ENCODE measurements around the gene CISD2. TPM values are rescaled to one million over a fixed set of nuclear protein-coding genes. Genes with fewer than 3 reads are reported as not detected.

Gene CISD2
- total and polyA plus RNA-seq, 2 of the 4 experiments (the other 2 are of a cell fraction), result 7.0 to 14.4 TPM

- peak within 1 kb of the TSS; percentile 98 for H3K23ac ChIP-seq (ENCODE audit: low read depth, low read length)
- peak within 1 kb of the TSS; percentile 38 to 99 for H4K8ac ChIP-seq (ENCODE audit: low read depth in 2 of 2, low read length in 2 of 2)
- DNase-seq (peak; percentile 97), ATAC-seq (ENCODE audit: low read depth) (peak; percentile 60)
- peak within 1 kb of the TSS; percentile 95 for H2BK120ac ChIP-seq (ENCODE audit: low read depth, low read length)
- 0 out of 2 replicates have a peak, but pooled peaks cover 4% of the 10 kb centered on the region for H3K9me1 ChIP-seq (ENCODE audit: insufficient read depth, low read length)
- H2AK5ac ChIP-seq (ENCODE audit: low read depth, low read length), result peak within 1 kb of the TSS; percentile 92
- peak within 1 kb of the TSS; percentile 96 for H3K9ac ChIP-seq (ENCODE audit: low read depth, low read length)
- peak within 1 kb of the TSS; percentile 99 for H3K4ac ChIP-seq (ENCODE audit: low read depth, low read length)
- intact Hi-C loops (cut with micrococcal nuclease), result loop anchor here (1.0 to 5.0 kb wide), 4 partner anchors 182 to 390 kb away; partner anchors contain the start of genes BDH2 and NFKB1
- peak within 1 kb of the TSS; percentile 99 for H2BK5ac ChIP-seq (ENCODE audit: low read depth, low read length, poor library complexity, severe bottlenecking)
- peak within 1 kb of the TSS; percentile 91 for H4K5ac ChIP-seq (ENCODE audit: low read depth, low read length)
- H4K91ac ChIP-seq (ENCODE audit: insufficient read depth, low read depth, low read length), result peak within 1 kb of the TSS; percentile 97
- peak within 1 kb of the TSS; percentile 95 for H3K18ac ChIP-seq (ENCODE audit: low read depth, low read length)
- dilution Hi-C loops (cut with HindIII; ENCODE audit: low sequenced_read_pairs, unreplicated experiment), result no loop called here
- H2AK9ac ChIP-seq (replicated peaks; ENCODE audit: low read depth, low read length, poor library complexity), result peak within 1 kb of the TSS; percentile 98
- ChIA-PET CTCF (no interaction called here), POLR2A (ENCODE audit: unreplicated experiment) (interaction anchor here (1.1 to 1.6 kb wide), 2 partner anchors 8 to 42 kb away, joined by 4 to 6 read pairs; partner anchors contain the start of gene CISD2)
- peak within 1 kb of the TSS; percentile 85 for H3K4me2 ChIP-seq (ENCODE audit: low read depth, low read length)
- H3K79me1 ChIP-seq (ENCODE audit: low read depth in 1 of 2, low read length in 2 of 2), result peaks cover 6 to 12% of the 10 kb centered on the region in 2 experiments
- BruUV-seq (replicated peaks), result no TSS peak
- peak within 1 kb of the TSS; percentile 96 for H3K56ac ChIP-seq (ENCODE audit: extremely low read depth, insufficient read depth, low read length)
- peak within 1 kb of the TSS; percentile 97 for H3K14ac ChIP-seq (replicated peaks; ENCODE audit: low read depth, low read length)
- H2AFZ ChIP-seq (replicated peaks; ENCODE audit: low read length, poor library complexity), result peak within 1 kb of the TSS; percentile 98
- H3K4me1 ChIP-seq (ENCODE audit: control insufficient read depth, insufficient read depth, low read length), result peaks cover 4% of the 10 kb centered on the region; the same call in 1 of the 2 replicates
- H3K27me3 ChIP-seq (ENCODE audit: control insufficient read depth, insufficient read depth, low read length), result no peaks in the 10 kb centered on the region
- no peaks in the 10 kb centered on the region for H3K9me3 ChIP-seq (ENCODE audit: control insufficient read depth, insufficient read depth, low read length)
- H4K20me1 ChIP-seq (ENCODE audit: insufficient read depth, low read length), result peaks cover 48% of the 10 kb centered on the region
- H3K27ac ChIP-seq (ENCODE audit: insufficient read depth, low read length), result peak within 1 kb of the TSS; percentile 97
- in situ Hi-C loops (cut with MboI; ENCODE audit: low sequenced_read_pairs), result no loop called here
- peaks cover 5% of the 10 kb centered on the region for H3K36me3 ChIP-seq (ENCODE audit: control insufficient read depth, insufficient read depth, low read length)
- H3K4me3 ChIP-seq (ENCODE audit: insufficient read depth, low read depth, low read length), result peak within 1 kb of the TSS; percentile 69
- 0% methylated on average over 13 of the region's 73 CpGs; no CpG with 5 or more reads in 1 of the 2 experiments for WGBS, 2 experiments (ENCODE audit: extremely low coverage in 2 of 2, insufficient read length in 1 of 2)
- H2BK15ac ChIP-seq (ENCODE audit: low read depth, low read length), result peak within 1 kb of the TSS; percentile 59; the same call in 1 of the 3 replicates
- H2BK20ac ChIP-seq (ENCODE audit: low read depth, low read length), result peak within 1 kb of the TSS; percentile 60; the same call in 1 of the 2 replicates
- TF ChIP-seq MAFK (IDR thresholded peaks at IDR 0.05; ENCODE audit: low read depth, low read length), result no peak
- no peak for TF ChIP-seq CEBPB (IDR thresholded peaks at IDR 0.05; ENCODE audit: low read depth, low read length)
- TF ChIP-seq CHD1 (IDR thresholded peaks at IDR 0.05; ENCODE audit: low read depth, low read length), result peak; percentile 89
- TF ChIP-seq BHLHE40 (IDR thresholded peaks at IDR 0.05; ENCODE audit: low read depth, low read length), result peak; percentile 76
- TF ChIP-seq POLR2A (IDR thresholded peaks at IDR 0.05; ENCODE audit: low read depth, low read length), result peak; percentile 89
- peak; percentile 48 for TF ChIP-seq MXI1 (IDR thresholded peaks at IDR 0.05; ENCODE audit: borderline replicate concordance, low read depth, low read length)
- TF ChIP-seq FOS (IDR thresholded peaks at IDR 0.05; ENCODE audit: low read depth, low read length), result no peak
- TF ChIP-seq RCOR1 (IDR thresholded peaks at IDR 0.05; ENCODE audit: insufficient replicate concordance, low read length), result no peak
- TF ChIP-seq RAD21 (IDR thresholded peaks at IDR 0.05; ENCODE audit: low read length), result 0 out of 2 replicates have a peak, but pooled peaks have one; percentile 4
- TF ChIP-seq USF2 (IDR thresholded peaks at IDR 0.05; ENCODE audit: low read depth, low read length), result peak; percentile 6; the same call in 1 of the 2 replicates
- peak; percentile 46; the same call in 1 of the 2 replicates for TF ChIP-seq MAZ (IDR thresholded peaks at IDR 0.05; ENCODE audit: borderline replicate concordance, low read depth, low read length)
- TF ChIP-seq SMC3 (IDR thresholded peaks at IDR 0.05; ENCODE audit: low read depth, low read length), result no peak
- TF ChIP-seq, protein P1, sequence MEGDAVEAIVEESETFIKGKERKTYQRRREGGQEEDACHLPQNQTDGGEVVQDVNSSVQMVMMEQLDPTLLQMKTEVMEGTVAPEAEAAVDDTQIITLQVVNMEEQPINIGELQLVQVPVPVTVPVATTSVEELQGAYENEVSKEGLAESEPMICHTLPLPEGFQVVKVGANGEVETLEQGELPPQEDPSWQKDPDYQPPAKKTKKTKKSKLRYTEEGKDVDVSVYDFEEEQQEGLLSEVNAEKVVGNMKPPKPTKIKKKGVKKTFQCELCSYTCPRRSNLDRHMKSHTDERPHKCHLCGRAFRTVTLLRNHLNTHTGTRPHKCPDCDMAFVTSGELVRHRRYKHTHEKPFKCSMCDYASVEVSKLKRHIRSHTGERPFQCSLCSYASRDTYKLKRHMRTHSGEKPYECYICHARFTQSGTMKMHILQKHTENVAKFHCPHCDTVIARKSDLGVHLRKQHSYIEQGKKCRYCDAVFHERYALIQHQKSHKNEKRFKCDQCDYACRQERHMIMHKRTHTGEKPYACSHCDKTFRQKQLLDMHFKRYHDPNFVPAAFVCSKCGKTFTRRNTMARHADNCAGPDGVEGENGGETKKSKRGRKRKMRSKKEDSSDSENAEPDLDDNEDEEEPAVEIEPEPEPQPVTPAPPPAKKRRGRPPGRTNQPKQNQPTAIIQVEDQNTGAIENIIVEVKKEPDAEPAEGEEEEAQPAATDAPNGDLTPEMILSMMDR (conservative IDR thresholded peaks at IDR 0.05; ENCODE audit: low read depth, low read length), result peak; percentile 14; the same call in 1 of the 2 replicates
- TF ChIP-seq RFX5 (IDR thresholded peaks at IDR 0.05; ENCODE audit: low read depth, low read length), result no peak
Observed at GRCh38 chr4:102826890-102827673, 41.7 kb upstream of the CISD2 start, which contains the start of gene UBE2D3. Gene UBE2D3, minus strand, starts transcription at chr4:102827551. Its CDS starts 1,043 bp downstream, at chr4:102826508.
